Upper lobe of left lung (tissue), 6 donors: Measurements from ENCODE around the gene BRPF3. TPM values are rescaled to one million over a fixed set of nuclear protein-coding genes. Genes with fewer than 3 reads are reported as not detected.

Experiments
- ATAC-seq, 2 donors: fragments of 200-7000 bp; cut with Tn5 transposase; one replicate each; pipeline ENCODE4 v1.9.1; 2022; ENCODE audit warnings: mild to moderate bottlenecking in 2 of 2, moderate library complexity in 2 of 2; ENCODE audit not compliant: low FRiP score in 2 of 2
- DNase-seq, 2 donors: peaks; one replicate each; pipeline ENCODE4 v3.0.0-alpha.2; 2019 to 2020
- H3K27ac ChIP-seq, 4 donors: fragments of 200-600 bp; sonication (generic); one replicate each; pipeline ENCODE4 v1.5.1; 2016 to 2019
- H3K27me3 ChIP-seq, 4 donors: fragments of 200-600 bp; sonication (generic); one replicate each; pipeline ENCODE4 v1.5.1; 2017 to 2019
- H3K36me3 ChIP-seq, 4 donors: fragments of 200-600 bp; sonication (generic); one replicate each; pipeline ENCODE4 v1.5.1; 2016 to 2019
- H3K4me1 ChIP-seq, 4 donors: fragments of 200-600 bp; sonication (generic); one replicate each; pipeline ENCODE4 v1.5.1; 2018 to 2019
- H3K4me3 ChIP-seq, 4 donors: fragments of 200-600 bp; sonication (generic); one replicate each; pipeline ENCODE4 v1.5.1; 2017 to 2019; ENCODE audit warnings: mild to moderate bottlenecking in 2 of 4, moderate library complexity in 1 of 4
- H3K9me3 ChIP-seq, 4 donors: fragments of 200-600 bp; sonication (generic); one replicate each; pipeline ENCODE4 v1.5.1; 2018 to 2019
- CTCF ChIP-seq, 6 experiments: fragments of 450-650 bp in 4 of 6; fragments of 200-600 bp in 2 of 6; sonication (generic) in 2 of 6; IDR thresholded peaks; one replicate each; pipeline ENCODE4 v1.5.1; 2016 to 2019; ENCODE audit warnings: antibody characterized with exemption in 6 of 6
- EP300 ChIP-seq, 4 donors: sonication (generic); formaldehyde crosslinking; IDR thresholded peaks; one replicate each; pipeline ENCODE4 v1.5.1; 2017; ENCODE audit warnings: antibody characterized with exemption in 4 of 4, control low read depth in 2 of 4
- POLR2A ChIP-seq, 4 donors: fragments of 450-650 bp; IDR thresholded peaks; one replicate each; pipeline ENCODE4 v1.5.1; 2016 to 2017; ENCODE audit warnings: antibody characterized with exemption in 4 of 4, mild to moderate bottlenecking in 2 of 4
- POLR2AphosphoS5 ChIP-seq, 2 donors: sonication (generic); formaldehyde crosslinking; IDR thresholded peaks; one replicate each; pipeline ENCODE4 v1.5.1; 2017; ENCODE audit warnings: antibody characterized with exemption in 2 of 2
- WGBS, 2 donors: methylation state at CpG; one replicate each; pipeline ENCODE4 v1.1.5; 2017 to 2018; 5-methylcytosine and 5-hydroxymethylcytosine counted together
- total RNA-seq, 6 donors: library from RNA; depleted of rRNA in 4 of 6; stranded (reverse); fragments of >200 nt in 4 of 6; gene quantifications; one replicate each; pipeline versions ENCODE4 v1.1.0 to v1.2.1, GENCODE V29; 2016 to 2021
- donor health status: DM: no; HTN: no; CAD: no; lungs with moderate emphysema.
- donor health status: DM: no; HTN: yes; CAD: no; lungs with severe emphysema.

Gene BRPF3
- total RNA-seq, 6 donors from 2014 or later, result 23.7 to 37.4 (median 33.4) TPM

- TF ChIP-seq POLR2A (IDR thresholded peaks at IDR 0.05) (no peak), CTCF (IDR thresholded peaks at IDR 0.05) (no peak), POLR2AphosphoS5 (IDR thresholded peaks at IDR 0.05) (no peak), EP300 (IDR thresholded peaks at IDR 0.05) (no peak)
- Histone ChIP-seq H3K9me3 (no peaks in the 10 kb centered on the region), H3K27ac (no peak overlapping the region), H3K4me3 (no peak overlapping the region), H3K27me3 (no peaks in the 10 kb centered on the region), H3K4me1 (no peaks in the 10 kb centered on the region), H3K36me3 (no peaks in the 10 kb centered on the region)
- ATAC-seq (no peak), DNase-seq (no peak)
- WGBS, 2 donors, result 77 to 79% methylated on average over 8 of the region's 8 CpGs
Measured at GRCh38 chr6:36272234-36272633, 75.7 kb downstream of the BRPF3 start.

- no peaks in the 10 kb centered on the region for H3K36me3 ChIP-seq
- no peak for TF ChIP-seq POLR2AphosphoS5 (IDR thresholded peaks at IDR 0.05)
- no peak for TF ChIP-seq EP300 (IDR thresholded peaks at IDR 0.05)
- TF ChIP-seq POLR2A (IDR thresholded peaks at IDR 0.05), result no peak
- 92 to 97% methylated on average over 5 of the region's 5 CpGs for WGBS, 2 donors
Measured at GRCh38 chr6:36273067-36273466, 76.5 kb downstream of the BRPF3 start.

GRCh38 chr6:36273802-36274514, 77.4 kb downstream of the BRPF3 start:
- H3K27ac ChIP-seq, result no peak overlapping the region
- no peaks in the 10 kb centered on the region for H3K9me3 ChIP-seq
- ATAC-seq (no peak), DNase-seq (no peak)
- H3K4me1 ChIP-seq, result no peaks in the 10 kb centered on the region
- H3K27me3 ChIP-seq, result no peaks in the 10 kb centered on the region
- no peak for TF ChIP-seq CTCF (IDR thresholded peaks at IDR 0.05)
- no peaks in the 10 kb centered on the region for H3K36me3 ChIP-seq
- 72 to 82% methylated on average over 15 of the region's 15 CpGs for WGBS, 2 donors
- no peak overlapping the region for H3K4me3 ChIP-seq

More at GRCh38 chr6:36273067-36273466, 76.5 kb downstream of the BRPF3 start:
- no peak overlapping the region for H3K4me3 ChIP-seq
- H3K27ac ChIP-seq, result no peak overlapping the region
- no peaks in the 10 kb centered on the region for H3K27me3 ChIP-seq
- H3K4me1 ChIP-seq, result no peaks in the 10 kb centered on the region
- no peaks in the 10 kb centered on the region for H3K9me3 ChIP-seq
- DNase-seq, result no peak
- ATAC-seq, result no peak

- ATAC-seq (no peak), DNase-seq (no peak)
- Histone ChIP-seq H3K4me1 (no peaks in the 10 kb centered on the region), H3K27ac (no peak overlapping the region), H3K36me3 (no peaks in the 10 kb centered on the region), H3K27me3 (no peaks in the 10 kb centered on the region), H3K4me3 (no peak overlapping the region), H3K9me3 (no peaks in the 10 kb centered on the region)
- 69 to 70% methylated on average over 13 of the region's 13 CpGs for WGBS, 2 donors
- no peak for TF ChIP-seq EP300 (IDR thresholded peaks at IDR 0.05)
- TF ChIP-seq POLR2AphosphoS5 (IDR thresholded peaks at IDR 0.05), result no peak
- TF ChIP-seq CTCF (IDR thresholded peaks at IDR 0.05), result no peak
- no peak for TF ChIP-seq POLR2A (IDR thresholded peaks at IDR 0.05)
Measured at GRCh38 chr6:36276581-36277536, 80.3 kb downstream of the BRPF3 start.

- Histone ChIP-seq H3K27ac (no peak overlapping the region), H3K4me3 (no peak overlapping the region), H3K36me3 (no peaks in the 10 kb centered on the region), H3K9me3 (no peaks in the 10 kb centered on the region), H3K4me1 (no peaks in the 10 kb centered on the region), H3K27me3 (no peaks in the 10 kb centered on the region)
- TF ChIP-seq POLR2A (IDR thresholded peaks at IDR 0.05) (no peak), CTCF (IDR thresholded peaks at IDR 0.05) (no peak), EP300 (IDR thresholded peaks at IDR 0.05) (no peak), POLR2AphosphoS5 (IDR thresholded peaks at IDR 0.05) (no peak)
- whole genome bisulfite sequencing, 2 donors, result 67 to 78% methylated on average over 2 of the region's 2 CpGs
- ATAC-seq, result no peak
- no peak for DNase-seq
Measured at GRCh38 chr6:36277946-36278470, 81.5 kb downstream of the BRPF3 start.
